ENCODE data around the gene KLK4.

The KLK4 gene

GRCh38 chr19:50911206-50912101, at the start of gene KLK4:
Gene KLK4, minus strand, starts transcription at chr19:50911395. Its CDS starts 657 bp downstream, at chr19:50910738.
- peaks cover 34% of the 10 kb centered on the region for H3K27me3 Mint-ChIP-seq (ENCODE audit: low read depth)
- H3K27ac Mint-ChIP-seq = no peak within 1 kb of the TSS

GRCh38 chr19:50959731-50960500, 48.7 kb upstream of the KLK4 start:
- no peaks in the 10 kb centered on the region for H3K36me3 Mint-ChIP-seq (ENCODE audit: low read depth)
- H3K4me3 Mint-ChIP-seq = no peak overlapping the region
- no peaks in the 10 kb centered on the region for H3K4me1 Mint-ChIP-seq (ENCODE audit: low read depth)
- H3K27ac Mint-ChIP-seq = no peak overlapping the region
- H3K27me3 Mint-ChIP-seq (ENCODE audit: low read depth) = peaks cover 8% of the 10 kb centered on the region
- peaks cover 4% of the 10 kb centered on the region for H3K9me3 Mint-ChIP-seq

More at GRCh38 chr19:50911206-50912101, at the start of gene KLK4:
- Mint-ChIP-seq H3K4me3 (no peak within 1 kb of the TSS), H3K4me1 (ENCODE audit: low read depth) (peaks cover 1% of the 10 kb centered on the region), H3K36me3 (ENCODE audit: low read depth) (no peaks in the 10 kb centered on the region), H3K9me3 (no peaks in the 10 kb centered on the region)

DNA sequence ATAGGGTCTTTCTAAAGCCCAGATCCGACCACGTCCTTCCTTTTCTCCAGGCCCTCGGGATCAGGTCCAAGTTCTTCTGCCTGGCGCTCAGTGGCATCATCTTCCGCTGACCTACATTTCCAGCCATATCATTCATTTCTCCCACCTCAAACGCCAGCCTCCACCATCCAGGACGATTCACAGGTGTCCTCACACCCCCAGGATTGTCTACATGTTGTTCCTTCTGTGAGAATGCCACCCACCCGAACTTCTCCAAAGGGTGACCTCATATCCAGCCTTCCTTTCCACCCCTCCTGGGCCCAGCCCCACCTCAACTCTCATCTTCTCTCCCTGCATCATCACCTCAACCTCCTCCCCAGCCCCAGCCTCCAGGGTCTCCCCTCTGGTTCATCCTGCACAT, 46.4 kb upstream of the KLK4 start:
- Mint-ChIP-seq H3K4me1 (ENCODE audit: low read depth) (no peaks in the 10 kb centered on the region), H3K9me3 (peaks cover 4% of the 10 kb centered on the region), H3K36me3 (ENCODE audit: low read depth) (no peaks in the 10 kb centered on the region), H3K27me3 (ENCODE audit: low read depth) (peaks cover 8% of the 10 kb centered on the region), H3K4me3 (no peak overlapping the region), H3K27ac (no peak overlapping the region)

DNA sequence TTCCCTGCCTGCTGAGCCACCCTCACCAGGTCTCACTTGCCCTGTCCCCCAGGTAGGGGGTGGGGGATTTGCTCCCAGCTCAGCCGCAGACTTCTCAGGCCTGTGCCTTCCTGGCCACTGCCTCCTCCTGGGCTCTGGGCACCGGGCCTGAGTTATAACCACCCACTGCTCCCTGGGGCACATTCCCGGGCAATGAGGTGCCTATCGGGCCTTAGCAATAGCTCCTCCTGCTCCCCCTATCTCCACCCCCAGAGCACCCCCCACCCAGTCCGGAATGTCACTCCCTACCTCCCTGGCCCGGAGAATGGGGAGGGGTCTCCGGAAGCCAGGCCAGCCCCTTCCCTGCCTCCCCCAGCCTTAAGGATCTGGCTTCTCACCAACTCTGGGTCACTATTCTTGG, 41.7 kb upstream of the KLK4 start, which contains the start of gene KLK5:
Gene KLK5, minus strand, starts transcription at position 129 of the 400 bp plus-strand sequence. CDS start 381 bp downstream, outside the sequence.
- peaks cover 4% of the 10 kb centered on the region for H3K27me3 Mint-ChIP-seq (ENCODE audit: low read depth)
- H3K36me3 Mint-ChIP-seq (ENCODE audit: low read depth) = no peaks in the 10 kb centered on the region

DNA sequence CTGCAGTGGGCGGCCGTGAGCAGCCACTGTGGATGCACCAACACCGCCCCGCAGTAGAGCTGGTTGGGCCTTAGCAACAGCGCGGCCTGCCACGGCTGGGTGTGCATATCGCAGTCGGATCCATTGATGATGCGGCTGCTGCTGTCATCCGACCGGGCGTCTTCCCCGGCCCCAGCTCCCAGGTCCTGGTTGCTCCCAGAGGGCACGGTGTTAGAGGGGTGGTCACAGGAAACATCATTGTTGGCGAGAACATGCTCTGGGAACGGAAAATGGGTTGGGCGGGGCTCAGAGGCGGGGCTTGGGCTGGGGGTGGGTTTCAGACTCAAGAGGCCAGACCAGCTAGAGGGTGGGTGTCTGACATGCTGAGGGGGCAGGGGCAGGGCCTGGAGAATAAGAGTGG, 38.7 kb upstream of the KLK4 start:
- no peaks in the 10 kb centered on the region for H3K36me3 Mint-ChIP-seq (ENCODE audit: low read depth)
- no peaks in the 10 kb centered on the region for H3K27me3 Mint-ChIP-seq (ENCODE audit: low read depth)
- H3K4me1 Mint-ChIP-seq (ENCODE audit: low read depth) = no peaks in the 10 kb centered on the region
- H3K9me3 Mint-ChIP-seq = no peaks in the 10 kb centered on the region
- H3K27ac Mint-ChIP-seq = no peak overlapping the region
- no peak overlapping the region for H3K4me3 Mint-ChIP-seq

More for the DNA sequence above, 41.7 kb upstream of the KLK4 start, which contains the start of gene KLK5:
- no peaks in the 10 kb centered on the region for H3K4me1 Mint-ChIP-seq (ENCODE audit: low read depth)
- H3K4me3 Mint-ChIP-seq = no peak within 1 kb of the TSS
- no peaks in the 10 kb centered on the region for H3K9me3 Mint-ChIP-seq
- no peak within 1 kb of the TSS for H3K27ac Mint-ChIP-seq

DNA sequence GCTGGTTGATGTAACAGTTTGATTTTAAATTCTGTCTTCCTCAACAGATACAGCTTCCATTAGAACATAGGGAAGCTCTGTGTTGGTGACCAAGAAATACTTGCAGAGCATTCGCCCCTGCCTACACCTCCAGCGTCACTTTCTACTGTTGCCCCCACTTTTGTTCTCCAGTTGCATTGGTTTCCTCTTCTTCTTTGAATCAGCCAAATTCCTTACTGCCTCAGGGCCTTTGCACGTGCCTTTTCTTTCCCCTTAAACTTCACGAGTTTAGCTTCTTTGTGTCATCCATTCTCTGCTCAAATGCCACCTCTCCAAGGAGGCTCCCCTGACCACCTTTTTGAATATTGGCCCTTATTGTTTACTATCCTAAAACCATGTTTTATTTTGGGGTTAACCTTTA, 35.9 kb upstream of the KLK4 start:
- H3K27me3 Mint-ChIP-seq (ENCODE audit: low read depth) = no peaks in the 10 kb centered on the region
- H3K4me3 Mint-ChIP-seq = no peak overlapping the region
- no peaks in the 10 kb centered on the region for H3K9me3 Mint-ChIP-seq
- no peaks in the 10 kb centered on the region for H3K4me1 Mint-ChIP-seq (ENCODE audit: low read depth)
- H3K27ac Mint-ChIP-seq = no peak overlapping the region
- no peaks in the 10 kb centered on the region for H3K36me3 Mint-ChIP-seq (ENCODE audit: low read depth)

DNA sequence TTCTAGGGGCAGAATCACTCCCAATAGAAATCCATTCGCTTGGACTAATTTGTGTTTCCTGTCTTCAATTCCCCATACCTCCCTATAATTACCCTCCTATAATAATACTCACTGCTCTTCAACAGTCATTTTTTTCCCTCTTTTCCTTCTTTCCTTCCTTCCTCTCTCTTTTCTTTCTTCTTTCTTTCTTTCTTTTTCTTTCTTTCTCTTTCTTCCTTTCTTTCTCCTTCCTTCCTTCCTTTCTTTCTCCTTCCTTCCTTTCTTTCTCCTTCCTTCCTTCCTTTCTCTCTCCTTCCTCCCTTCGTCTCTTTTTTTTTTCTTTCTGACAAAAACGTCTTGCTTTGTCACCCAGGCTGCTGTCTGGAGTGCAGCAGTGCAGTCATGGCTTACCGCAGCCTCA, 33.6 kb upstream of the KLK4 start:
- Mint-ChIP-seq H3K36me3 (ENCODE audit: low read depth) (no peaks in the 10 kb centered on the region), H3K27ac (no peak overlapping the region), H3K4me1 (ENCODE audit: low read depth) (no peaks in the 10 kb centered on the region), H3K27me3 (ENCODE audit: low read depth) (no peaks in the 10 kb centered on the region), H3K9me3 (no peaks in the 10 kb centered on the region), H3K4me3 (no peak overlapping the region)

GRCh38 chr19:50943074-50943828, 32.1 kb upstream of the KLK4 start:
- no peak overlapping the region for H3K4me3 Mint-ChIP-seq
- H3K27ac Mint-ChIP-seq = no peak overlapping the region
- no peaks in the 10 kb centered on the region for H3K4me1 Mint-ChIP-seq (ENCODE audit: low read depth)
- no peaks in the 10 kb centered on the region for H3K27me3 Mint-ChIP-seq (ENCODE audit: low read depth)
- no peaks in the 10 kb centered on the region for H3K9me3 Mint-ChIP-seq
- no peaks in the 10 kb centered on the region for H3K36me3 Mint-ChIP-seq (ENCODE audit: low read depth)

DNA sequence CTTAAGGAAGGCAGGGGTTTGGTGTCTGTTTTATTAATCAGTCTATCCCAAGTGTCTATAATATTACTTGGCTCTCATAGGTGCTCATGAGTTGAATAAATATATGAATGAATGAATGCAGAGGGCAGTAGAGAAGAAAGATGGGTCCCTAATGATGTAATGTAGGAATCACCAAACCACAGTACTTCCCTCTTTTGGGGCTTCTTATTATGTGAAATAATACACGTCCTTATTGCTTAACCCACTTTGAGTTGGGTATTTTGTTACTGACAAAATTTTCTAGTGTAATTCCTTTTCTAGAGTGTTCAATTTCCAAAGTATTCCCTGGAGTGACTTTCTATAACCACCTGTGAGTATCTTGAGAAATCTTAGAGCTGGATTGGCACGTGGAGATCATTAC, 28.4 kb upstream of the KLK4 start:
- Mint-ChIP-seq H3K27me3 (ENCODE audit: low read depth) (no peaks in the 10 kb centered on the region), H3K36me3 (ENCODE audit: low read depth) (no peaks in the 10 kb centered on the region)

DNA sequence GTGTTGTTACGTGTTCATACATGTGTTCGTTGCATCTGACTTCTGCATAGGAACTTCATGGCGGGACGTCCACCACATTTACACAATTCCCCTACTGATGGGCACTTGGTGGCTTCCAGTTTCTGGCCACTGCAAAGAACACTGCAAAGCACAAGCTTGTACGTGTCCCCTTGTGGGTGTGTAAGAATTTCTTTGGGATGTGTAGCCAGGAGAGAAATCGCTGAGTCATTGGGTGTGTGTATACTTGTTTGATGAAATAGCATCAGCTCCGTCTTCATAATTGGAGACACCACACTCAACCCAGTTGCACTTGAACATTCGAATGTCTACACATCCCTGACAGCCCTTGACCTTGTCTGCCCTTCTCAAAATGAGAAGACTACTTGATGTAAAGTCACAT, 22.4 kb upstream of the KLK4 start:
- Mint-ChIP-seq H3K36me3 (ENCODE audit: low read depth) (no peaks in the 10 kb centered on the region), H3K27ac (no peak overlapping the region), H3K27me3 (ENCODE audit: low read depth) (peaks cover 15% of the 10 kb centered on the region), H3K4me1 (ENCODE audit: low read depth) (peaks cover 4% of the 10 kb centered on the region), H3K9me3 (no peaks in the 10 kb centered on the region), H3K4me3 (no peak overlapping the region)

More for the DNA sequence above, 28.4 kb upstream of the KLK4 start:
- no peaks in the 10 kb centered on the region for H3K4me1 Mint-ChIP-seq (ENCODE audit: low read depth)
- H3K9me3 Mint-ChIP-seq = no peaks in the 10 kb centered on the region
- H3K27ac Mint-ChIP-seq = no peak overlapping the region
- no peak overlapping the region for H3K4me3 Mint-ChIP-seq

DNA sequence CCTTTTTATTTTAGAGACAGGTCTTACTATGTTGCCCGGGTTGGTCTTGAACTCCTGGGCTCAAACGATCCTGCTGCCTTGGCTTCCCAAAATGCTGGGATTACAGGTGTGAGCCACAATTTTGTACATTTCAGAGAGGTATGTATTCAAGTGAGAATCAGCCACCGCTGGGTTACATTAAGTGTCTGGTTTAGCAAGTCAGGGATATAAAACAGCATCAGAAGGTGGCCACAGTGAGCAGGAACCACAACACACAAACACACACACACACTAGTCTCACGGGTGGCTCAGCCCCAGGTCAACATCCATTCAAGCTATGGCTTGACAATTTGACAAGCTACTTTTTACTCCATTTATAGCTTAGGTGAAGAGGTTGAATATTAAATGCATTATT, 21.5 kb upstream of the KLK4 start:
- H3K27ac Mint-ChIP-seq = no peak overlapping the region

DNA sequence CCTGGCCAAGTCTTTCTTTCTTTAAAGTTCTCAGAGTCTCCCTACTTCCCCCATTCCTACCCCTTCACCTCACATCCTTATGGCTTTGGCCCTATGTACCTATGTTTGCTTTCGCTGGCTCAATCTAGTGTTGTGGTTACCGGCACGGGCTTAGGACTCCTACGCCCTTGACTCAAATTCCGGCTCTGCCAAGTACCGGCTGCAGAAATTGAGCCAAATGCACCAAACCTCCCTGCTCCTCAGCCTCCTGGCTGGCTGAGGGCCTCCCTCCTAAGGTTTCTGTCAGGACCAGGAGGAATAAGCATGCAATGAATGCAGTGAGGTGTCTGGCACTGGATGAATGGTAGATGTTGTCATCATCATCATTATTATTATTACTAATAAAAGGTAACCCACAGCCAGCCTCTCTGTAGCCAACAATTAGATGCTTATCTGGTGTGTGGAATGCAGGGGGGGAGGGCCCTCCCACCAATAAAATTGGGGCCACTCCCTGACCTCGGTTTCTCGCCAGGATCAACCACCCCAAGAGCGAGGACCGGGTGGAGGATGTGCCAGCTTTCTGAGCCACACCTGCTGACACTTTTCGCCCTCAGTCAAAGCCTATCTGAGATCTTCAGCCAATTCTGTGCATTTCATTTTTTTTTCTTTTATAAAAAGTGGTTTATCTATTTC, 21.0 kb upstream of the KLK4 start:
- Mint-ChIP-seq H3K4me1 (ENCODE audit: low read depth) (peaks cover 4% of the 10 kb centered on the region), H3K36me3 (ENCODE audit: low read depth) (no peaks in the 10 kb centered on the region), H3K9me3 (no peaks in the 10 kb centered on the region), H3K27ac (no peak overlapping the region), H3K27me3 (ENCODE audit: low read depth) (peaks cover 15% of the 10 kb centered on the region), H3K4me3 (no peak overlapping the region)

More for the DNA sequence above, 21.5 kb upstream of the KLK4 start:
- Mint-ChIP-seq H3K36me3 (ENCODE audit: low read depth) (no peaks in the 10 kb centered on the region), H3K9me3 (no peaks in the 10 kb centered on the region), H3K4me1 (ENCODE audit: low read depth) (peaks cover 4% of the 10 kb centered on the region), H3K27me3 (ENCODE audit: low read depth) (peaks cover 15% of the 10 kb centered on the region), H3K4me3 (no peak overlapping the region)

DNA sequence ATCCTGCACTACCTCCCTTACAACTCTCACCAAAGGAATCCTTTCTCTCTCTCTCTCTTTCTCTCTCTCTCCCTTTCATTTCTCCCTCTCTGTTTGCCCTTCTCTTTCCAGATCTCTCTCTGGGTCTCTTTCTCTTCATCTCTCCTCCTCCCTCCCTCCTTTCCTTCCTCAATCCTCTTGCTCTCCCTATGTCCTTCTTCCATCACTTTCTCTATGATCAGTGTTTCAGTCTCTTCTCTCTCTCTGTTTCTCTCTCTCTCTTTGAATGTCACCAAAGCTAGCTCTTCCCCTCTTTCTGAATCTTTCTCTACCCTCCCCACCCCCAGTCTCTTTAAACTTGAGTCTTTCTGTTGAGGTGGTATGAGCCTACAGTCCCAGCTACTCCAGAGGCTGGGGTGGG, 19.8 kb upstream of the KLK4 start:
- Mint-ChIP-seq H3K4me3 (no peak overlapping the region), H3K27me3 (ENCODE audit: low read depth) (peaks cover 15% of the 10 kb centered on the region), H3K36me3 (ENCODE audit: low read depth) (no peaks in the 10 kb centered on the region), H3K9me3 (no peaks in the 10 kb centered on the region), H3K27ac (no peak overlapping the region), H3K4me1 (ENCODE audit: low read depth) (peaks cover 4% of the 10 kb centered on the region)

DNA sequence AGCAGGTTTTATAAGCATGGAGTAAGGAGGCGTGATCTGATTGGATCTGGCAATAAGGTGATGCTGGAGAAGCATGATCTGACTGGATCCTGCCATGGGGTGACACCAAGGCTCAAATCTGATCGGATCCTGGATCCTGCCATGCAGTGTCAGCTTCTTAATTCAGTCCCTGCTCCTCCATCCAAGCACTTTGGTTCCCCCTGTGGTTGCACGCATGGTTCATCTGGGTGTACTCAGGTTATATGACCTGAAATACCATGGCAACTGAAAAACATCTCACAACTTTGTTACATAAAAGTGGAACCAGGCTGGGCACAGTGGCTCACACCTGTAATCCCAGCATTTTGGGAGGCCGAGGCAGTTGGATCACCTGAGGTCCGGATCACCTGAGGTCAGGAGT, 17.6 kb upstream of the KLK4 start:
- H3K27ac Mint-ChIP-seq = no peak overlapping the region
- H3K4me1 Mint-ChIP-seq (ENCODE audit: low read depth) = peaks cover 4% of the 10 kb centered on the region
- H3K27me3 Mint-ChIP-seq (ENCODE audit: low read depth) = peaks cover 15% of the 10 kb centered on the region
- no peaks in the 10 kb centered on the region for H3K9me3 Mint-ChIP-seq
- H3K36me3 Mint-ChIP-seq (ENCODE audit: low read depth) = no peaks in the 10 kb centered on the region
- H3K4me3 Mint-ChIP-seq = no peak overlapping the region

Data from T-helper 1 cell treated with Interleukin-12 subunit alpha and Interleukin-12 subunit beta and Interleukin-4 antibody, amounts not matched to agents 30 μg/mL and 1 μg/mL, for 36 hours (primary cell).